HepG2 (cell line): ENCODE measurements around the gene ELL. TPM values are rescaled to one million over a fixed set of nuclear protein-coding genes. Genes with fewer than 3 reads are reported as not detected.

Source experiments
- ATAC-seq: fragments of 200-7000 bp; cut with Tn5 transposase; 3 replicates; pipeline ENCODE4 v1.9.1; 2020; ENCODE audit warnings: mild to moderate bottlenecking, moderate library complexity
- BruUV-seq: library from RNA; stranded (reverse); fragments of 400-500 nt; replicated peaks from 2 replicates; lab custom pipeline; 2021; lab: Mats Ljungman, UMichigan
- CTCF ChIA-PET: fragments of 300-600 bp; formaldehyde crosslinking; extraction: SDS; loops from one replicate; lab custom pipeline; 2021; ENCODE audit warnings: low total read pairs, inconsistent platforms, low intra/inter-chr PET ratio; lab: Yijun Ruan, JAX
- POLR2A ChIA-PET: fragments of 350-600 bp; sonication (Branson Sonifier 250); formaldehyde crosslinking; loops from one replicate; lab custom pipeline; 2020; ENCODE audit warnings: antibody characterized with exemption, inconsistent platforms; lab: Yijun Ruan, JAX
- DNase-seq: peaks from one replicate; pipeline ENCODE4 v3.0.0-alpha.2; 2015; ENCODE audit warnings: low spot score
- FAIRE-seq: peaks from 3 replicates; lab custom pipeline; 2011; peaks lifted over from hg19 to GRCh38; lab: Jason Lieb, UNC
- H2AFZ ChIP-seq: one replicate; pipeline ENCODE4 v1.6.1; 2011; ENCODE audit warnings: low read length, inconsistent platforms
- H3K27ac ChIP-seq: fragments of 300-600 bp; 3 replicates; pipeline ENCODE4 v1.8.0; 2011; ENCODE audit warnings: mixed run types, mild to moderate bottlenecking, mixed read lengths, low read length, inconsistent platforms; ENCODE audit not compliant: insufficient read depth; ENCODE audit errors: extremely low read length
- H3K27me3 ChIP-seq, 2 experiments: fragments of 200-600 bp in 1 of 2; 2 replicates in 1 of 2; 3 replicates in 1 of 2; pipeline versions ENCODE4 v1.6.0 to v1.8.0; 2011; ENCODE audit warnings: low read length in 2 of 2, mild to moderate bottlenecking in 2 of 2, moderate library complexity in 2 of 2, inconsistent platforms in 1 of 2; ENCODE audit not compliant: insufficient read depth in 2 of 2, control insufficient read depth in 1 of 2
- H3K36me3 ChIP-seq, 2 experiments: fragments of 200-600 bp in 1 of 2; replicated peaks in 1 of 2; 2 replicates in 1 of 2; 3 replicates in 1 of 2; pipeline versions ENCODE4 v1.5.1 to v1.8.0; 2011; ENCODE audit warnings: low read length in 2 of 2, inconsistent platforms in 1 of 2; ENCODE audit not compliant: insufficient read depth in 2 of 2, control insufficient read depth in 1 of 2
- H3K4me1 ChIP-seq: 2 replicates; pipeline ENCODE4 v1.5.1; 2012; ENCODE audit warnings: low read length, inconsistent platforms; ENCODE audit not compliant: insufficient read depth
- H3K4me2 ChIP-seq: 2 replicates; pipeline ENCODE4 v1.6.0; 2011; ENCODE audit warnings: low read depth, low read length, inconsistent platforms
- H3K4me3 ChIP-seq, 3 experiments: fragments of 200-600 bp in 1 of 3; sonication (generic), shearing (Covaris generic) in 1 of 3; replicated peaks in 1 of 3; 2 replicates each; pipeline ENCODE4 v1.5.1; 2011 to 2016; ENCODE audit warnings: low read length in 3 of 3, inconsistent platforms in 2 of 3, low read depth in 2 of 3, mild to moderate bottlenecking in 2 of 3, control low read depth in 1 of 3, mixed read lengths in 1 of 3; ENCODE audit not compliant: insufficient read depth in 1 of 3
- H3K79me2 ChIP-seq: one replicate; pipeline ENCODE4 v1.6.1; 2011; ENCODE audit warnings: low read length, inconsistent platforms; ENCODE audit not compliant: insufficient read depth
- H3K9ac ChIP-seq: 2 replicates; pipeline ENCODE4 v1.6.0; 2011; ENCODE audit warnings: mild to moderate bottlenecking, low read depth, low read length, inconsistent platforms; ENCODE audit not compliant: insufficient read depth
- H3K9me3 ChIP-seq: 2 replicates; pipeline ENCODE4 v1.5.1; 2012; ENCODE audit warnings: mild to moderate bottlenecking, low read length
- H4K20me1 ChIP-seq: 2 replicates; pipeline ENCODE4 v1.6.0; 2011; ENCODE audit warnings: inconsistent platforms, mild to moderate bottlenecking, low read length, moderate library complexity; ENCODE audit not compliant: insufficient read depth
- ATF7 ChIP-seq, 2 experiments: fragments of 450-650 bp in 1 of 2; sonication (generic) in 1 of 2; formaldehyde crosslinking in 1 of 2; IDR thresholded peaks; 2 replicates each; pipeline versions ENCODE4 v1.4.0 to v1.6.1; 2016 to 2020; ENCODE audit warnings: antibody characterized with exemption in 1 of 2, mild to moderate bottlenecking in 1 of 2, missing genetic modification reagents in 1 of 2
- MXI1 ChIP-seq: IDR thresholded peaks from 3 replicates; pipeline ENCODE4 v1.6.1; 2012; ENCODE audit warnings: low read depth, low read length, inconsistent platforms, borderline replicate concordance
- ZFX ChIP-seq: sonication (generic); formaldehyde crosslinking; IDR thresholded peaks from 2 replicates; pipeline ENCODE4 v1.4.0; 2020; ENCODE audit warnings: mild to moderate bottlenecking, low read depth, missing genetic modification reagents, moderate library complexity
- ZNF274 ChIP-seq: sonication (generic); formaldehyde crosslinking; IDR thresholded peaks from 2 replicates; pipeline ENCODE4 v1.5.1; 2020; ENCODE audit warnings: mild to moderate bottlenecking, missing genetic modification reagents
- ZNF460 ChIP-seq: sonication (generic); formaldehyde crosslinking; IDR thresholded peaks from 2 replicates; pipeline ENCODE4 v1.5.1; 2020; ENCODE audit warnings: missing genetic modification reagents, mild to moderate bottlenecking, borderline replicate concordance
- ZNF501 ChIP-seq: sonication (generic); formaldehyde crosslinking; IDR thresholded peaks from 2 replicates; pipeline ENCODE4 v1.5.1; 2020; ENCODE audit warnings: mild to moderate bottlenecking, moderate library complexity, missing genetic modification reagents
- ZNF883 ChIP-seq: sonication (generic); formaldehyde crosslinking; IDR thresholded peaks from 2 replicates; pipeline ENCODE4 v1.5.1; 2020; ENCODE audit warnings: mild to moderate bottlenecking, missing genetic modification reagents; ENCODE audit errors: not compliant biosample characterization
- WGBS: methylation state at CpG from one replicate; pipeline ENCODE4 v1.1.6; 2017; ENCODE audit warnings: low lambda C conversion rate; 5-methylcytosine and 5-hydroxymethylcytosine counted together
- in situ Hi-C: cut with HindIII; loops from 2 replicates; pipeline ENCODE4 v1.10.0; 2017; ENCODE audit warnings: low pct_unique_long_range_greater_than_20kb; ENCODE audit not compliant: extremely low pct_ligation_motif_present
- intact Hi-C: fragments of 100-400 bp; cut with micrococcal nuclease; formaldehyde crosslinking; loops from one replicate; pipeline ENCODE4 v1.10.0; 2022; ENCODE audit not compliant: unreplicated experiment
- polyA plus RNA-seq, 8 experiments: library from polyadenylated mRNA; depleted of rRNA in 3 of 8; stranded (reverse) in 7 of 8; unstranded in 1 of 8; fragments of >200 nt; fragmentation: Illumina TruSeq in 4 of 8; extraction: Trizol in 4 of 8; gene quantifications; 2 replicates each; pipeline versions ENCODE4 v1.2.1 to v1.2.3, GENCODE V29; 2011 to 2016; ENCODE audit warnings: low read depth in 4 of 8, missing spikeins in 1 of 8, mixed read lengths in 1 of 8; ENCODE audit not compliant: insufficient read depth in 1 of 8
- total RNA-seq, 5 experiments: library from RNA; depleted of rRNA; stranded (reverse); fragments of >200 nt; fragmentation: Illumina TruSeq; extraction: Trizol; gene quantifications; 2 replicates each; pipeline ENCODE4 v1.2.3, GENCODE V29; 2016; ENCODE audit warnings: low read depth in 1 of 5
- TF ChIP-seq, protein P1 (sequence below): sonication (generic); formaldehyde crosslinking; IDR thresholded peaks from 2 replicates; pipeline ENCODE4 v1.5.0; 2020; ENCODE audit warnings: mild to moderate bottlenecking, missing genetic modification reagents, moderate library complexity
- TF ChIP-seq, protein P2 (sequence below): sonication (generic); formaldehyde crosslinking; IDR thresholded peaks from 2 replicates; pipeline ENCODE4 v1.4.0; 2020; ENCODE audit warnings: missing genetic modification reagents, borderline replicate concordance
- TF ChIP-seq, protein P3 (sequence below): sonication (generic); formaldehyde crosslinking; IDR thresholded peaks from 2 replicates; pipeline ENCODE4 v1.5.0; 2020; ENCODE audit warnings: mild to moderate bottlenecking, missing genetic modification reagents, borderline replicate concordance

ELL gene
- total and polyA plus RNA-seq, 2 of the 13 experiments (the other 11 are each of a cell fraction or from before 2014, with no cell fraction given), result 3.7 to 5.4 TPM

GRCh38 chr19:18440415-18440877 is 81.4 kb downstream of the ELL start (continued):
- TF ChIP-seq, protein P1, sequence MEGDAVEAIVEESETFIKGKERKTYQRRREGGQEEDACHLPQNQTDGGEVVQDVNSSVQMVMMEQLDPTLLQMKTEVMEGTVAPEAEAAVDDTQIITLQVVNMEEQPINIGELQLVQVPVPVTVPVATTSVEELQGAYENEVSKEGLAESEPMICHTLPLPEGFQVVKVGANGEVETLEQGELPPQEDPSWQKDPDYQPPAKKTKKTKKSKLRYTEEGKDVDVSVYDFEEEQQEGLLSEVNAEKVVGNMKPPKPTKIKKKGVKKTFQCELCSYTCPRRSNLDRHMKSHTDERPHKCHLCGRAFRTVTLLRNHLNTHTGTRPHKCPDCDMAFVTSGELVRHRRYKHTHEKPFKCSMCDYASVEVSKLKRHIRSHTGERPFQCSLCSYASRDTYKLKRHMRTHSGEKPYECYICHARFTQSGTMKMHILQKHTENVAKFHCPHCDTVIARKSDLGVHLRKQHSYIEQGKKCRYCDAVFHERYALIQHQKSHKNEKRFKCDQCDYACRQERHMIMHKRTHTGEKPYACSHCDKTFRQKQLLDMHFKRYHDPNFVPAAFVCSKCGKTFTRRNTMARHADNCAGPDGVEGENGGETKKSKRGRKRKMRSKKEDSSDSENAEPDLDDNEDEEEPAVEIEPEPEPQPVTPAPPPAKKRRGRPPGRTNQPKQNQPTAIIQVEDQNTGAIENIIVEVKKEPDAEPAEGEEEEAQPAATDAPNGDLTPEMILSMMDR (CRISPR knock-in tag), result peak; percentile 79
- TF ChIP-seq MXI1 (peak; percentile 12; the same call in 1 of the 3 replicates), ZFX (0 out of 2 replicates have a peak, but pooled peaks have one; percentile 6)
- TF ChIP-seq, protein P2, sequence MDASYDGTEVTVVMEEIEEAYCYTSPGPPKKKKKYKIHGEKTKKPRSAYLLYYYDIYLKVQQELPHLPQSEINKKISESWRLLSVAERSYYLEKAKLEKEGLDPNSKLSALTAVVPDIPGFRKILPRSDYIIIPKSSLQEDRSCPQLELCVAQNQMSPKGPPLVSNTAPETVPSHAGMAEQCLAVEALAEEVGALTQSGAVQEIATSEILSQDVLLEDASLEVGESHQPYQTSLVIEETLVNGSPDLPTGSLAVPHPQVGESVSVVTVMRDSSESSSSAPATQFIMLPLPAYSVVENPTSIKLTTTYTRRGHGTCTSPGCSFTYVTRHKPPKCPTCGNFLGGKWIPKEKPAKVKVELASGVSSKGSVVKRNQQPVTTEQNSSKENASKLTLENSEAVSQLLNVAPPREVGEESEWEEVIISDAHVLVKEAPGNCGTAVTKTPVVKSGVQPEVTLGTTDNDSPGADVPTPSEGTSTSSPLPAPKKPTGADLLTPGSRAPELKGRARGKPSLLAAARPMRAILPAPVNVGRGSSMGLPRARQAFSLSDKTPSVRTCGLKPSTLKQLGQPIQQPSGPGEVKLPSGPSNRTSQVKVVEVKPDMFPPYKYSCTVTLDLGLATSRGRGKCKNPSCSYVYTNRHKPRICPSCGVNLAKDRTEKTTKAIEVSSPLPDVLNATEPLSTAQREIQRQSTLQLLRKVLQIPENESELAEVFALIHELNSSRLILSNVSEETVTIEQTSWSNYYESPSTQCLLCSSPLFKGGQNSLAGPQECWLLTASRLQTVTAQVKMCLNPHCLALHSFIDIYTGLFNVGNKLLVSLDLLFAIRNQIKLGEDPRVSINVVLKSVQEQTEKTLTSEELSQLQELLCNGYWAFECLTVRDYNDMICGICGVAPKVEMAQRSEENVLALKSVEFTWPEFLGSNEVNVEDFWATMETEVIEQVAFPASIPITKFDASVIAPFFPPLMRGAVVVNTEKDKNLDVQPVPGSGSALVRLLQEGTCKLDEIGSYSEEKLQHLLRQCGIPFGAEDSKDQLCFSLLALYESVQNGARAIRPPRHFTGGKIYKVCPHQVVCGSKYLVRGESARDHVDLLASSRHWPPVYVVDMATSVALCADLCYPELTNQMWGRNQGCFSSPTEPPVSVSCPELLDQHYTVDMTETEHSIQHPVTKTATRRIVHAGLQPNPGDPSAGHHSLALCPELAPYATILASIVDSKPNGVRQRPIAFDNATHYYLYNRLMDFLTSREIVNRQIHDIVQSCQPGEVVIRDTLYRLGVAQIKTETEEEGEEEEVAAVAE (CRISPR knock-in tag), result no peak

GRCh38 chr19:18439910-18440237 is 82.0 kb downstream of the ELL start:
- ChIA-PET POLR2A (interaction anchor here (1.5 to 1.9 kb wide), 3 partner anchors 21 to 118 kb away, joined by 4 to 5 read pairs (median 4); partner anchors contain the start of genes KXD1 and SSBP4), CTCF (no interaction called here)
- FAIRE-seq, result no peak
- no peak for DNase-seq
- Histone ChIP-seq H3K4me1 (peaks cover 45% of the 10 kb centered on the region), H3K4me3 (peak overlapping the region in 1 of 3 experiments; percentile 75; a peak in 1 of 6 replicates), H3K9ac (no peak overlapping the region), H2AFZ (no peak overlapping the region), H3K27me3 (no peaks in the 10 kb centered on the region), H3K4me2 (peak overlapping the region; percentile 95), H3K79me2 (no peaks in the 10 kb centered on the region), H3K27ac (no peak overlapping the region), H3K36me3 (peaks cover 9 to 16% of the 10 kb centered on the region in 2 experiments; a peak in 3 of 5 replicates), H3K9me3 (no peaks in the 10 kb centered on the region), H4K20me1 (peaks cover 9% of the 10 kb centered on the region; the same call in 1 of the 2 replicates)
- BruUV-seq, result no TSS peak
- in situ Hi-C loops (no loop called here), intact Hi-C loops (no loop called here)
- 20% methylated on average over 6 of the region's 9 CpGs for WGBS
- no peak for ATAC-seq
- TF ChIP-seq ZNF460 (CRISPR knock-in tag), result peak; percentile 90
- no peak for TF ChIP-seq ATF7 (IDR thresholded peaks at IDR 0.05)
- no peak for TF ChIP-seq ATF7 (CRISPR knock-in tag; IDR thresholded peaks at IDR 0.05)
- TF ChIP-seq, protein P3, sequence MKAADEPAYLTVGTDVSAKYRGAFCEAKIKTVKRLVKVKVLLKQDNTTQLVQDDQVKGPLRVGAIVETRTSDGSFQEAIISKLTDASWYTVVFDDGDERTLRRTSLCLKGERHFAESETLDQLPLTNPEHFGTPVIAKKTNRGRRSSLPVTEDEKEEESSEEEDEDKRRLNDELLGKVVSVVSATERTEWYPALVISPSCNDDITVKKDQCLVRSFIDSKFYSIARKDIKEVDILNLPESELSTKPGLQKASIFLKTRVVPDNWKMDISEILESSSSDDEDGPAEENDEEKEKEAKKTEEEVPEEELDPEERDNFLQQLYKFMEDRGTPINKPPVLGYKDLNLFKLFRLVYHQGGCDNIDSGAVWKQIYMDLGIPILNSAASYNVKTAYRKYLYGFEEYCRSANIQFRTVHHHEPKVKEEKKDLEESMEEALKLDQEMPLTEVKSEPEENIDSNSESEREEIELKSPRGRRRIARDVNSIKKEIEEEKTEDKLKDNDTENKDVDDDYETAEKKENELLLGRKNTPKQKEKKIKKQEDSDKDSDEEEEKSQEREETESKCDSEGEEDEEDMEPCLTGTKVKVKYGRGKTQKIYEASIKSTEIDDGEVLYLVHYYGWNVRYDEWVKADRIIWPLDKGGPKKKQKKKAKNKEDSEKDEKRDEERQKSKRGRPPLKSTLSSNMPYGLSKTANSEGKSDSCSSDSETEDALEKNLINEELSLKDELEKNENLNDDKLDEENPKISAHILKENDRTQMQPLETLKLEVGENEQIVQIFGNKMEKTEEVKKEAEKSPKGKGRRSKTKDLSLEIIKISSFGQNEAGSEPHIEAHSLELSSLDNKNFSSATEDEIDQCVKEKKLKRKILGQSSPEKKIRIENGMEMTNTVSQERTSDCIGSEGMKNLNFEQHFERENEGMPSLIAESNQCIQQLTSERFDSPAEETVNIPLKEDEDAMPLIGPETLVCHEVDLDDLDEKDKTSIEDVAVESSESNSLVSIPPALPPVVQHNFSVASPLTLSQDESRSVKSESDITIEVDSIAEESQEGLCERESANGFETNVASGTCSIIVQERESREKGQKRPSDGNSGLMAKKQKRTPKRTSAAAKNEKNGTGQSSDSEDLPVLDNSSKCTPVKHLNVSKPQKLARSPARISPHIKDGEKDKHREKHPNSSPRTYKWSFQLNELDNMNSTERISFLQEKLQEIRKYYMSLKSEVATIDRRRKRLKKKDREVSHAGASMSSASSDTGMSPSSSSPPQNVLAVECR, result 0 out of 2 replicates have a peak, but pooled peaks have one; percentile 29
- TF ChIP-seq ZNF883 (CRISPR knock-in tag), result peak; percentile 2
- TF ChIP-seq ZNF274 (CRISPR knock-in tag), result peak; percentile 39; the same call in 1 of the 2 replicates
- TF ChIP-seq ZNF501, result peak; percentile 53; the same call in 1 of the 2 replicates
